H1 (cell line): ENCODE measurements around the gene FCN3. TPM values are rescaled to one million over a fixed set of nuclear protein-coding genes. Genes with fewer than 3 reads are reported as not detected.

Experiments used
- CTCF ChIA-PET: fragments of 300-600 bp; sonication (Branson Sonifier 250); formaldehyde crosslinking; loops from one replicate; lab custom pipeline; 2021; ENCODE audit not compliant: partially characterized antibody; lab: Charles Lee
- POLR2A ChIA-PET: fragments of 300-600 bp; sonication (Branson Sonifier 250); formaldehyde crosslinking; loops from one replicate; lab custom pipeline; 2021; ENCODE audit warnings: inconsistent platforms; ENCODE audit not compliant: partially characterized antibody; lab: Charles Lee
- DNase-seq, 2 experiments: peaks; one replicate each; pipeline versions ENCODE4 v3.0.0 to v3.0.0-alpha.2; 2010 to 2022; ENCODE audit warnings: low spot score in 2 of 2, low read depth in 1 of 2, mixed read lengths in 1 of 2
- FAIRE-seq: peaks from 2 replicates; lab custom pipeline; 2011; peaks lifted over from hg19 to GRCh38; lab: Jason Lieb, UNC
- H2AFZ ChIP-seq: 2 replicates; pipeline ENCODE4 v1.8.1; 2012; ENCODE audit warnings: low read length, inconsistent platforms
- H2AK5ac ChIP-seq: 2 replicates; pipeline ENCODE4 v1.6.1; 2013; ENCODE audit warnings: low read depth, low read length
- H2BK120ac ChIP-seq: replicated peaks from 2 replicates; pipeline ENCODE3; 2013; ENCODE audit warnings: low read depth, low read length, inconsistent platforms
- H2BK12ac ChIP-seq: 2 replicates; pipeline ENCODE4 v1.6.1; 2013; ENCODE audit warnings: low read depth, low read length
- H2BK15ac ChIP-seq: 2 replicates; pipeline ENCODE4 v1.6.1; 2013; ENCODE audit warnings: low read length
- H2BK20ac ChIP-seq: 2 replicates; pipeline ENCODE4 v1.6.1; 2013; ENCODE audit warnings: low read length
- H2BK5ac ChIP-seq: 2 replicates; pipeline ENCODE4 v1.6.1; 2013; ENCODE audit warnings: low read depth, low read length
- H3K14ac ChIP-seq: 2 replicates; pipeline ENCODE4 v1.6.1; 2013; ENCODE audit warnings: inconsistent platforms; ENCODE audit not compliant: insufficient read length
- H3K18ac ChIP-seq: 2 replicates; pipeline ENCODE4 v1.6.1; 2013; ENCODE audit warnings: low read length; ENCODE audit errors: extremely low read depth
- H3K23ac ChIP-seq: 2 replicates; pipeline ENCODE4 v1.6.1; 2013; ENCODE audit warnings: inconsistent platforms; ENCODE audit not compliant: insufficient read length
- H3K23me2 ChIP-seq: 2 replicates; pipeline ENCODE4 v1.6.1; 2013; ENCODE audit warnings: low read depth, low read length
- H3K27ac ChIP-seq: 2 replicates; pipeline ENCODE4 v1.6.1; 2011; ENCODE audit warnings: low read depth, low read length, inconsistent platforms
- H3K27me3 ChIP-seq, 4 experiments: replicated peaks in 1 of 4; 1 replicate in 1 of 4; 2 replicates in 3 of 4; pipeline versions ENCODE4 v1.6.1 to v1.8.1; 2011 to 2013; ENCODE audit warnings: low read length in 3 of 4, mild to moderate bottlenecking in 3 of 4, inconsistent platforms in 2 of 4, mixed read lengths in 2 of 4, moderate library complexity in 1 of 4; ENCODE audit not compliant: control insufficient read depth in 3 of 4, insufficient read depth in 3 of 4; ENCODE audit errors: extremely low read depth in 1 of 4
- H3K36me3 ChIP-seq, 4 experiments: 2 replicates each; pipeline versions ENCODE4 v1.6.1 to v1.8.1; 2011 to 2013; ENCODE audit warnings: mild to moderate bottlenecking in 4 of 4, low read length in 3 of 4, moderate library complexity in 2 of 4, control low read depth in 1 of 4, inconsistent platforms in 1 of 4; ENCODE audit not compliant: insufficient read depth in 4 of 4, control insufficient read depth in 2 of 4
- H3K4ac ChIP-seq: replicated peaks from 2 replicates; pipeline ENCODE3; 2013; ENCODE audit warnings: low read length, low read depth, mixed read lengths, inconsistent platforms; ENCODE audit not compliant: insufficient read length
- H3K4me1 ChIP-seq, 4 experiments: replicated peaks in 1 of 4; 1 replicate in 1 of 4; 2 replicates in 3 of 4; pipeline versions ENCODE4 v1.6.1 to v1.8.1; 2011 to 2013; ENCODE audit warnings: low read length in 3 of 4, inconsistent platforms in 2 of 4, mixed read lengths in 1 of 4; ENCODE audit not compliant: insufficient read depth in 4 of 4, control insufficient read depth in 3 of 4
- H3K4me2 ChIP-seq, 2 experiments: 2 replicates each; pipeline versions ENCODE4 v1.6.1 to v1.8.1; 2011 to 2013; ENCODE audit warnings: low read depth in 2 of 2, low read length in 2 of 2, control low read depth in 1 of 2, inconsistent platforms in 1 of 2, mild to moderate bottlenecking in 1 of 2; ENCODE audit not compliant: insufficient read depth in 1 of 2
- H3K4me3 ChIP-seq, 4 experiments: fragments of 200-600, 300-600 bp in 1 of 4; sonication (generic), shearing (Covaris generic), sonication (Bioruptor Twin) in 1 of 4; 2 replicates each; pipeline versions ENCODE4 v1.5.1 to v1.8.1; 2011 to 2016; ENCODE audit warnings: low read length in 4 of 4, low read depth in 3 of 4, control low read depth in 2 of 4, inconsistent platforms in 2 of 4, mild to moderate bottlenecking in 2 of 4, mixed read lengths in 1 of 4, moderate library complexity in 1 of 4; ENCODE audit not compliant: insufficient read depth in 2 of 4; ENCODE audit errors: extremely low read depth in 1 of 4
- H3K56ac ChIP-seq: replicated peaks from 2 replicates; pipeline ENCODE3; 2013; ENCODE audit warnings: low read depth, mild to moderate bottlenecking, mixed read lengths, low read length, inconsistent platforms; ENCODE audit not compliant: insufficient read length
- H3K79me1 ChIP-seq: 2 replicates; pipeline ENCODE4 v1.6.1; 2013; ENCODE audit warnings: low read depth, low read length, control low read depth
- H3K79me2 ChIP-seq, 2 experiments: 2 replicates each; pipeline versions ENCODE4 v1.6.1 to v1.8.1; 2012 to 2013; ENCODE audit warnings: low read length in 2 of 2, mild to moderate bottlenecking in 2 of 2, inconsistent platforms in 1 of 2; ENCODE audit not compliant: insufficient read depth in 2 of 2, control insufficient read depth in 1 of 2
- H3K9ac ChIP-seq, 4 experiments: replicated peaks in 1 of 4; 1 replicate in 1 of 4; 2 replicates in 3 of 4; pipeline versions ENCODE4 v1.6.1 to v1.8.1; 2011 to 2013; ENCODE audit warnings: low read depth in 3 of 4, low read length in 3 of 4, control low read depth in 2 of 4, mild to moderate bottlenecking in 2 of 4, moderate library complexity in 2 of 4, inconsistent platforms in 1 of 4; ENCODE audit errors: extremely low read depth in 1 of 4
- H3K9me3 ChIP-seq, 2 experiments: 2 replicates each; pipeline versions ENCODE4 v1.6.1 to v1.8.1; 2012 to 2013; ENCODE audit warnings: mild to moderate bottlenecking in 2 of 2, moderate library complexity in 2 of 2, control low read depth in 1 of 2, inconsistent platforms in 1 of 2, low read depth in 1 of 2, low read length in 1 of 2, mixed read lengths in 1 of 2; ENCODE audit not compliant: insufficient read depth in 2 of 2
- H4K20me1 ChIP-seq, 2 experiments: replicated peaks in 1 of 2; 2 replicates each; pipeline versions ENCODE3 to v1.8.1; 2011 to 2013; ENCODE audit warnings: inconsistent platforms in 2 of 2, low read length in 2 of 2, mild to moderate bottlenecking in 1 of 2; ENCODE audit not compliant: insufficient read depth in 2 of 2, control insufficient read depth in 1 of 2
- H4K5ac ChIP-seq: 2 replicates; pipeline ENCODE4 v1.6.1; 2013; ENCODE audit warnings: low read length, low read depth, mixed read lengths, inconsistent platforms; ENCODE audit not compliant: insufficient read length
- H4K8ac ChIP-seq: 2 replicates; pipeline ENCODE4 v1.8.0; 2013; ENCODE audit warnings: mild to moderate bottlenecking, moderate library complexity, low read length, inconsistent platforms; ENCODE audit not compliant: insufficient read depth; ENCODE audit errors: extremely low read depth
- H4K91ac ChIP-seq: replicated peaks from 2 replicates; pipeline ENCODE3; 2013; ENCODE audit warnings: low read length, mixed read lengths, inconsistent platforms; ENCODE audit not compliant: insufficient read length
- BCL11A ChIP-seq, 2 experiments: IDR thresholded peaks; one replicate each; pipeline ENCODE4 v1.6.1; 2011; ENCODE audit warnings: low read depth in 2 of 2, low read length in 2 of 2, mild to moderate bottlenecking in 2 of 2
- CHD1 ChIP-seq: IDR thresholded peaks from 2 replicates; pipeline ENCODE4 v1.6.1; 2012; ENCODE audit warnings: low read depth, low read length, improper control_type of control experiment
- FOSL1 ChIP-seq: IDR thresholded peaks from 2 replicates; pipeline ENCODE4 v1.6.1; 2011; ENCODE audit warnings: mild to moderate bottlenecking, low read depth, low read length, moderate library complexity; ENCODE audit not compliant: insufficient read depth
- HDAC6 ChIP-seq: IDR thresholded peaks from one replicate; pipeline ENCODE4 v1.7.1; 2012; ENCODE audit warnings: low read depth, mild to moderate bottlenecking, inconsistent platforms, low read length, moderate library complexity
- JUND ChIP-seq: IDR thresholded peaks from 2 replicates; pipeline ENCODE4 v1.6.1; 2011; ENCODE audit warnings: mild to moderate bottlenecking, improper control_type of control experiment, low read length
- KDM1A ChIP-seq: fragments of 200-600, 300-600 bp; sonication (generic); IDR thresholded peaks from 2 replicates; pipeline ENCODE4 v1.7.1; 2016; ENCODE audit warnings: mild to moderate bottlenecking, low read length, borderline replicate concordance
- RAD21 ChIP-seq, 2 experiments: IDR thresholded peaks in 1 of 2; conservative IDR thresholded peaks in 1 of 2; 2 replicates each; pipeline ENCODE4 v1.6.1; 2011; ENCODE audit warnings: low read depth in 2 of 2, low read length in 2 of 2, improper control_type of control experiment in 1 of 2, inconsistent platforms in 1 of 2, mild to moderate bottlenecking in 1 of 2, moderate library complexity in 1 of 2
- RBBP5 ChIP-seq: IDR thresholded peaks from 2 replicates; pipeline ENCODE4 v1.7.1; 2012; ENCODE audit warnings: low read depth, mild to moderate bottlenecking, inconsistent platforms, low read length, moderate library complexity, borderline replicate concordance
- RXRA ChIP-seq: IDR thresholded peaks from 2 replicates; pipeline ENCODE4 v1.6.1; 2011; ENCODE audit warnings: low read depth, mild to moderate bottlenecking, low read length, moderate library complexity; ENCODE audit not compliant: insufficient read depth
- SP1 ChIP-seq: IDR thresholded peaks from 2 replicates; pipeline ENCODE4 v1.6.1; 2011; ENCODE audit warnings: low read depth, low read length
- TBP ChIP-seq: IDR thresholded peaks from 2 replicates; pipeline ENCODE4 v1.6.1; 2011; ENCODE audit warnings: low read depth, low read length, improper control_type of control experiment
- WGBS, 2 experiments: shearing (Covaris generic) in 1 of 2; methylation state at CpG; one replicate each; pipeline versions ENCODE4 v1.1.6 to v1.1.7; 2013 to 2015; ENCODE audit warnings: low lambda C conversion rate in 2 of 2, mixed read lengths in 2 of 2, inconsistent platforms in 1 of 2, low coverage in 1 of 2, missing lambda C conversion rate in 1 of 2; ENCODE audit not compliant: insufficient replicate concordance in 2 of 2, insufficient coverage in 1 of 2, insufficient read length in 1 of 2; ENCODE audit errors: extremely low coverage in 1 of 2, missing lambda C conversion rate in 1 of 2; 5-methylcytosine and 5-hydroxymethylcytosine counted together
- polyA plus RNA-seq, 7 experiments: library from polyadenylated mRNA; depleted of rRNA in 3 of 7; stranded (reverse) in 5 of 7; unstranded in 2 of 7; fragments of >200 nt in 5 of 7; fragments of 200-250 nt in 2 of 7; gene quantifications; 1 replicate in 5 of 7; 2 replicates in 1 of 7; 4 replicates in 1 of 7; pipeline versions ENCODE4 v1.2.1 to v1.2.3, GENCODE V29; 2011 to 2013; ENCODE audit warnings: missing spikeins in 2 of 7, mixed read lengths in 2 of 7
- total RNA-seq: library from RNA; stranded (reverse); fragmentation: NEBNext Ultra II Directional; extraction: Animal tissue kit (Norgen Biotek cat#: 25700); gene quantifications from 2 replicates; pipeline ENCODE4 v1.2.1, GENCODE V29; 2021
- TF ChIP-seq, protein P1 (sequence below): IDR thresholded peaks from 2 replicates; pipeline ENCODE4 v1.6.1; 2012; ENCODE audit warnings: inconsistent platforms
- TF ChIP-seq, protein P2 (sequence below): IDR thresholded peaks from 2 replicates; pipeline ENCODE4 v1.6.1; 2011; ENCODE audit warnings: low read depth, mild to moderate bottlenecking, low read length; ENCODE audit not compliant: insufficient read depth

FCN3 gene
- total and polyA plus RNA-seq, 2 of the 8 experiments (the other 6 are each of a cell fraction or from before 2014, with no cell fraction given) = 0.30 to 0.57 TPM

DNA sequence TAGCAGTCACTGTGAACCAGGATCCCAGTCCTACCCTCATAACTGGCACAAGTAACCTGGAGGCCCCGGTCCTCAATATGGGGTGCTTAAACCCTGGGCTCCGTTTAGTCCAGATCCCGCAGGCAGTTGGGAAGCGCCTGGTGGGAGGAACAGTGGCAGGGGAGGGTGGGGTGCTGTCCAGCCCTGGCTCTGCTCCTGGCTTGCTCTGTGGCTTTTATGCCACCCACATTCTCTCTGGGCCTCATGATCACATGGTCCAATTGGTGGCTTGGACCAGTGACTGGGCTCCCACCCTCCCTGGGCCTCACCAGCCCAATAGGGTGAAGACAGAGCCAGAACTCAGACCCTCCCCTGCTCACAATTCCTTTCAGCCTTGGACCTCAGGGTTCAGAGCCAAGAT lies 5.6 kb upstream of the FCN3 start:
- Histone ChIP-seq H2BK12ac (no peak overlapping the region), H3K4me3 (no peak overlapping the region), H4K8ac (no peak overlapping the region), H3K23me2 (peaks cover 4% of the 10 kb centered on the region; the same call in 1 of the 2 replicates), H2BK15ac (peak overlapping the region; percentile 97; the same call in 1 of the 2 replicates), H3K56ac (no peak overlapping the region), H4K5ac (no peak overlapping the region), H3K36me3 (no peaks in the 10 kb centered on the region), H4K20me1 (no peaks in the 10 kb centered on the region), H2BK120ac (no peak overlapping the region), H3K4ac (no peak overlapping the region), H3K27ac (no peak overlapping the region), H2BK5ac (no peak overlapping the region), H3K23ac (no peak overlapping the region), H3K79me2 (no peaks in the 10 kb centered on the region), H2BK20ac (no peak overlapping the region), H3K9ac (no peak overlapping the region), H3K14ac (no peak overlapping the region), H3K9me3 (no peaks in the 10 kb centered on the region), H2AK5ac (no peak overlapping the region), H4K91ac (no peak overlapping the region), H3K4me1 (peaks cover 0 to 7% (median 0%) of the 10 kb centered on the region in 4 experiments; a peak in 2 of 7 replicates), H3K4me2 (no peak overlapping the region), H2AFZ (no peak overlapping the region), H3K79me1 (no peaks in the 10 kb centered on the region), H3K18ac (no peak overlapping the region), H3K27me3 (peaks cover 0 to 16% (median 9%) of the 10 kb centered on the region in 4 experiments; a peak in 6 of 7 replicates)
- POLR2A ChIA-PET = interaction anchor here (1.1 to 1.3 kb wide), 2 partner anchors 12 to 143 kb away, joined by 3 to 4 read pairs; no protein-coding TSS in a partner anchor
- DNase-seq (no peak), FAIRE-seq (no peak)
- WGBS, 2 experiments = 88% methylated on average over 4 of the region's 4 CpGs; no CpG with 5 or more reads in 1 of the 2 experiments
- CTCF ChIA-PET = interaction anchor here (1.0 to 18.9 kb wide), 7 partner anchors 7 to 81 kb away, joined by 3 to 625 read pairs (median 9); partner anchors contain the start of genes FCN3, GPR3 and MAP3K6
- TF ChIP-seq RBBP5 (no peak), CHD1 (no peak), RAD21 (IDR thresholded peaks at IDR 0.05 in 1 of 2, conservative IDR thresholded peaks at IDR 0.05 in 1 of 2; ENCODE audit: low read depth in 2 of 2, low read length in 2 of 2) (no peak), FOSL1 (no peak), SP1 (no peak), HDAC6 (no peak), BCL11A (IDR thresholded peaks at IDR 0.05; ENCODE audit: low read depth in 2 of 2, low read length in 2 of 2) (no peak), RXRA (no peak), JUND (no peak), KDM1A (no peak), TBP (no peak)
- TF ChIP-seq, protein P1, sequence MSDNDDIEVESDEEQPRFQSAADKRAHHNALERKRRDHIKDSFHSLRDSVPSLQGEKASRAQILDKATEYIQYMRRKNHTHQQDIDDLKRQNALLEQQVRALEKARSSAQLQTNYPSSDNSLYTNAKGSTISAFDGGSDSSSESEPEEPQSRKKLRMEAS = no peak
- TF ChIP-seq, protein P2, sequence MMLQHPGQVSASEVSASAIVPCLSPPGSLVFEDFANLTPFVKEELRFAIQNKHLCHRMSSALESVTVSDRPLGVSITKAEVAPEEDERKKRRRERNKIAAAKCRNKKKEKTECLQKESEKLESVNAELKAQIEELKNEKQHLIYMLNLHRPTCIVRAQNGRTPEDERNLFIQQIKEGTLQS = no peak
